Uterus (tissue), 4 donors: ENCODE results near the gene EIF1. TPM values are rescaled to one million over a fixed set of nuclear protein-coding genes. Genes with fewer than 3 reads are reported as not detected.

ENCODE experiments used
- DNase-seq, 2 donors: peaks; one replicate each; pipeline ENCODE4 v3.0.0-alpha.2; 2019 to 2020
- H3K27ac ChIP-seq, 2 donors: fragments of 200-600 bp; sonication (generic); 1 replicate in 1 of 2; 2 replicates in 1 of 2; pipeline ENCODE4 v1.5.1; 2016 to 2018
- H3K27me3 ChIP-seq, 2 donors: fragments of 200-600 bp; sonication (generic); one replicate each; pipeline ENCODE4 v1.5.1; 2018 to 2019; ENCODE audit warnings: control low read depth in 1 of 2
- H3K36me3 ChIP-seq, 2 donors: fragments of 200-600 bp; sonication (generic); one replicate each; pipeline ENCODE4 v1.5.1; 2019; ENCODE audit warnings: control low read depth in 1 of 2
- H3K4me1 ChIP-seq, 2 donors: fragments of 200-600 bp; sonication (generic); one replicate each; pipeline ENCODE4 v1.5.1; 2018 to 2019; ENCODE audit warnings: control low read depth in 1 of 2
- H3K4me3 ChIP-seq, 2 donors: fragments of 200-600 bp; sonication (generic); 1 replicate in 1 of 2; 2 replicates in 1 of 2; pipeline ENCODE4 v1.5.1; 2018 to 2019; ENCODE audit warnings: mild to moderate bottlenecking in 1 of 2
- H3K9me3 ChIP-seq, 2 donors: fragments of 200-600 bp; sonication (generic); one replicate each; pipeline ENCODE4 v1.5.1; 2019; ENCODE audit warnings: control low read depth in 1 of 2
- POLR2A ChIP-seq, 2 donors: fragments of 450-650 bp; IDR thresholded peaks; one replicate each; pipeline ENCODE4 v1.6.1; 2016; ENCODE audit warnings: antibody characterized with exemption in 2 of 2, mild to moderate bottlenecking in 1 of 2, moderate library complexity in 1 of 2
- intact Hi-C: fragments of 100-400 bp; cut with DNase I; formaldehyde crosslinking; loops from one replicate; pipeline ENCODE4 v1.15.1; 2023; ENCODE audit warnings: low total_unique reads
- total RNA-seq, 4 donors: library from RNA; depleted of rRNA in 3 of 4; stranded (reverse); fragments of >200 nt in 3 of 4; gene quantifications; one replicate each; pipeline versions ENCODE4 v1.1.0 to v1.2.4, GENCODE V29; 2014 to 2023
- TF ChIP-seq, protein P1 (sequence below), 4 experiments: fragments of 200-600 bp in 2 of 4; fragments of 450-650 bp in 2 of 4; sonication (generic) in 2 of 4; IDR thresholded peaks; one replicate each; pipeline ENCODE4 v1.5.1; 2016 to 2019; ENCODE audit warnings: antibody characterized with exemption in 4 of 4, mild to moderate bottlenecking in 2 of 4, moderate library complexity in 1 of 4
- donor health status: DM: yes; HTN: yes; CAD: no.

The EIF1 gene
- total RNA-seq, 4 donors from 2014 or later: 83.5 to 796 (median 199) TPM

DNA sequence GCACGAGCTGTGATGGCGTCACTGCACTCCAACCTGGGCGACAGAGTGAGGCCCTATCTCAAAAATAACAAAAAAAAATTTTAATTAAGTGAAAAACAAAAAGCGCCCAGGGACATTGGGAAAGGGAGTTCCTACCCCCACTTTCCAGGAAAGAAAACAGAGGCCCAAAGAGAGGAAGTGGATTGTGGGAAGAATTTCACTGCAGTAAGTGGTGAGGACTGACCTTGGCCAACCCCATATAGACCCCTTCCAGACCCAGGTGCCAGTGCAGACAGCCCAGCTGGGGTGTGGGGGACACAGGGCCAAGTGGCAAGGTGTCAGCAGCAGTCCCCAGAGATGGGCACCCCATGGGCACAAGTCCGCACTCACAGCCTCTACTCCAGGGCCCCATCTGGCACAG, 35.3 kb upstream of the EIF1 start:
- Histone ChIP-seq H3K9me3 (no peaks in the 10 kb centered on the region), H3K27me3 (no peaks in the 10 kb centered on the region), H3K36me3 (no peaks in the 10 kb centered on the region), H3K27ac (no peak overlapping the region), H3K4me3 (no peak overlapping the region), H3K4me1 (no peaks in the 10 kb centered on the region)
- TF ChIP-seq POLR2A (IDR thresholded peaks at IDR 0.05): no peak
- TF ChIP-seq, protein P1, sequence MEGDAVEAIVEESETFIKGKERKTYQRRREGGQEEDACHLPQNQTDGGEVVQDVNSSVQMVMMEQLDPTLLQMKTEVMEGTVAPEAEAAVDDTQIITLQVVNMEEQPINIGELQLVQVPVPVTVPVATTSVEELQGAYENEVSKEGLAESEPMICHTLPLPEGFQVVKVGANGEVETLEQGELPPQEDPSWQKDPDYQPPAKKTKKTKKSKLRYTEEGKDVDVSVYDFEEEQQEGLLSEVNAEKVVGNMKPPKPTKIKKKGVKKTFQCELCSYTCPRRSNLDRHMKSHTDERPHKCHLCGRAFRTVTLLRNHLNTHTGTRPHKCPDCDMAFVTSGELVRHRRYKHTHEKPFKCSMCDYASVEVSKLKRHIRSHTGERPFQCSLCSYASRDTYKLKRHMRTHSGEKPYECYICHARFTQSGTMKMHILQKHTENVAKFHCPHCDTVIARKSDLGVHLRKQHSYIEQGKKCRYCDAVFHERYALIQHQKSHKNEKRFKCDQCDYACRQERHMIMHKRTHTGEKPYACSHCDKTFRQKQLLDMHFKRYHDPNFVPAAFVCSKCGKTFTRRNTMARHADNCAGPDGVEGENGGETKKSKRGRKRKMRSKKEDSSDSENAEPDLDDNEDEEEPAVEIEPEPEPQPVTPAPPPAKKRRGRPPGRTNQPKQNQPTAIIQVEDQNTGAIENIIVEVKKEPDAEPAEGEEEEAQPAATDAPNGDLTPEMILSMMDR (IDR thresholded peaks at IDR 0.05): no peak
- intact Hi-C loops: no loop called here
- DNase-seq: no peak

DNA sequence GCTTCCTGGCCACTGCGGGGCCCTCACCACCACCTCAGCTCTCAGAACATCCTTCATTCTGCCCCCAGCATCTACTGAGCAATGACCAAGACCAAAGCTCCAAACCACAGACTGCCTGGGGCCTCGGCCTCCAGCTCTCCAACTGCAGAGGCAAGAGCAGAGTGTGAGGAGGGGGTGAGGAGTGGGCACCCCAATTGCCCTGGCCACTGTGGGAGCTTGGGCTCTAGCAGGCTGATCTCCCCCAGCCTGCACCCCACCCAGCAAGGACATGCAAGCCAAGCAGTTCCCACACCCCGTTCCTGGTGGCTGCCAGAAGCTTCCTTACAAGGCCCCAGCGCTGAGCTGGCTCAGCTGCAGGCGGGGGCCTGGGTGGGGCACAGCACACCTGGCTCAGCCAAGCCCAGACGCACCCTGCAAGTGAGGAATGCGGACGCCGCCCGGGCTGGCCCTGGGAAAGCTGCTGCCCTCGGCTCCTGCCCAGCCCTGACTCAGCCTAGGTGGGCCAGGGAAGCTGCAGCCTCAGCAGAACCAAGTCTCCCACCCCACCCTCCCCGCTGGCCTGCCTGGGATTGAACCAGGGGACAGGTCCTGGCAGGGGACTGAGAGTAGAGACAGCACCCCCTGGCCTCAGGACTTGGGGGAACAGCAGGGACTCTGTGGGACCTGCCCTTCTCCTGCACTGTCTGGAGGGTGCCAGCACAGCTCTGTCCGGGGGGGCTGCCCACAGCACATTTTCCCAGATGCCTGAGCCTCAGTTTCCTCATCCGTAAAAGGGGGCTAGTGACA, 34.6 kb upstream of the EIF1 start:
- H3K4me1 ChIP-seq: no peaks in the 10 kb centered on the region
- intact Hi-C loops: no loop called here
- no peaks in the 10 kb centered on the region for H3K36me3 ChIP-seq
- H3K27ac ChIP-seq: no peak overlapping the region
- no peak overlapping the region for H3K4me3 ChIP-seq
- no peak for DNase-seq
- no peaks in the 10 kb centered on the region for H3K27me3 ChIP-seq
- no peaks in the 10 kb centered on the region for H3K9me3 ChIP-seq
- no peak for TF ChIP-seq POLR2A (IDR thresholded peaks at IDR 0.05)
- TF ChIP-seq, protein P1 (IDR thresholded peaks at IDR 0.05): no peak

DNA sequence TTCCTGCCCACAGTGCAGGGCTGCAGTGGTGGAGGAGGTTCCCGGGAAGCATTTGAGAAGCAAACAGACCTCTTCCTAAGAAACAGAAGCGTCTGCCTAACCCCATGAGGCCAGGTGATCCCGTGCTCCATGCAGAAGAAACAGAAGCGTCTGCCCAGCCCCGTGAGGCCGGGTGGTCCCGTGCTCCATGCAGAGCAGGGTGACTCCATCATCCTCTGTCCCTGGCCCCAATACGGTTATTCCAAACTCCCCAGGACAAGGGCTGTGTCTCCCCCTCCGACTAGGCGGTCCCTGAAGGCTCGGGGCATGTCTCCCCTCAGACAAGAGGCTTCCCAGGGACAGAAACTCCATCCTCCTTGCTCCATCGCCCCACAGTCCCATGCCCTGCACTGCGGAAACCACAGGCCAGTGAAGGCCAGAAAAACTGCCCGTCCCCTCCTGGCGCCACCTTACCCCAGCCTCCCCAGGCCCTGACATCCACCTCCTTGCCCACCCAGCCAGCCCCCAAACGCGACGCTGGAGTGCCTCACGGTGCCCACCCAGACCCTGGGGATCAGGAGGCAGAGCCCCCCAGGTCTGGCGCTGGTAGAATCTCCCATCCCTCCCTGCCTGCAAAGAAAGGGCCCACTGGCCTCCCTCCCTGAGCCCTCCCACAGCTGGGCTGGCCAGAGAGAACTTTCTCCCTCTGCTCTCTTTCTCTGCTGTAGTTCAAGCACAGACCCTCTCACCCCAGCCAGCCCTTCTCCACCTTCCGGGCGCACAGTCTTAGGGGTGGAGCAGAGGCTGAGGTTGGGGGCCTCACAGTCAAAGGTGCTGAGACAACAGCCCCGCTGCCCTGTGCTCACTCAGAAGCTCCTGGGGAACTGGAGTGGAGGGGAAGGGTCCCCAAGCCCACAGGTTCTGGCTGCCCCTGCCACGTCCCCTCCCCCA, 33.7 kb upstream of the EIF1 start:
- Histone ChIP-seq H3K27ac (no peak overlapping the region), H3K36me3 (no peaks in the 10 kb centered on the region), H3K4me1 (no peaks in the 10 kb centered on the region), H3K4me3 (no peak overlapping the region), H3K9me3 (no peaks in the 10 kb centered on the region), H3K27me3 (no peaks in the 10 kb centered on the region)
- intact Hi-C loops: no loop called here
- TF ChIP-seq, protein P1 (IDR thresholded peaks at IDR 0.05): no peak
- no peak for TF ChIP-seq POLR2A (IDR thresholded peaks at IDR 0.05)
- DNase-seq: no peak

DNA sequence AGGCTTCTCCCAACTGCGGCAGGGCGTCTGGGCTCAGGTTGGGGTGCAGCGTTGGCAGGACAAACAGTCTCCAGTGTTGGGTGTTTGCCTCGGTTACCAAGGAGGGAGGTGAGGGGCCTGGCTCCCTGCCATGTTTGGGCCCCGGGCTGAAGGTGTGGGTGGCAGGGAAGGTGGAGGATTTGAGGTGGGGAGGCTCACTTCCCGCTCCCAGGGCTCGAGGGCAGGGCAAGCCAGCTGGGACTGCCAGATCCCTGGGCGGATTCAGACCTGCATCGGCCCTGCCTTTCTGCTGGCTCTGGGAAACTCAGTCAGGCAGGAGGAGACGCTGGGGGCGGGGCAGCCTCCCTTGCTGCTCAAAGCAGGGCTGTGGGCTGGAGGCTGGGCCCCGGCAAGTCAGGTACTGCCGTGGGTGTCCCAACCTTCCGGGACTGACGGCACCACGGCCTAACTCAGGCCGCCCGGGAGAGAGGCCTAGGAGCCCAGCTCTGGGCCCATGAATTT, 33.0 kb upstream of the EIF1 start:
- Histone ChIP-seq H3K36me3 (no peaks in the 10 kb centered on the region), H3K27ac (no peak overlapping the region), H3K27me3 (no peaks in the 10 kb centered on the region), H3K4me1 (no peaks in the 10 kb centered on the region), H3K9me3 (no peaks in the 10 kb centered on the region), H3K4me3 (no peak overlapping the region)
- intact Hi-C loops: no loop called here
- no peak for TF ChIP-seq POLR2A (IDR thresholded peaks at IDR 0.05)
- TF ChIP-seq, protein P1 (IDR thresholded peaks at IDR 0.05): no peak
- DNase-seq: no peak
